Sigmoid colon (tissue), 4 donors: Measurements from ENCODE around the gene IREB2.

Experiments used
- POLR2AphosphoS5 ChIP-seq, 4 donors: sonication (generic); formaldehyde crosslinking; IDR thresholded peaks; one replicate each; pipeline ENCODE4 v1.6.1; 2017; ENCODE audit warnings: antibody characterized with exemption in 4 of 4
- TF ChIP-seq, protein P1 (sequence below), 4 experiments: fragments of 450-650 bp in 3 of 4; fragments of 200-600 bp in 1 of 4; IDR thresholded peaks; one replicate each; pipeline ENCODE4 v1.5.1; 2016 to 2019; ENCODE audit warnings: antibody characterized with exemption in 4 of 4, mild to moderate bottlenecking in 3 of 4, moderate library complexity in 2 of 4

DNA sequence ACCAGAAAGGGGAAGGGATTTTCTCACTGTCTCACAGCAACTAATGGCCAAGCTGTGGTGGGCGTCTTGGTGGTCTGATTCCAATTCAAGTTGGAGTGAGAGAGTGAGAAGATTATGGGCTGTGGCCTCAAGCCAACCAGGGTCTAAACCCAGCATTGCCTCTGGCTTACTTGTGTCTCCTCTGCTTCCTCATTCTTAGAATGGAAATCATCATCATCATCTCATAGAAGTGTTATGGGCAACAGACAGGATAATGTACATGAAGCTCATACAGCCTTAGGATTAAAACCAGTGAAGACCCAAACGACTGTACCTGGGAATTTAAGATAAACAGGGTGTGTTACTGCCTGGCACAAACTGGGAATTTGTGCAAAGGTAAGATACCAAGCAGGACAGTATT is 29.1 kb upstream of the IREB2 start:
- TF ChIP-seq POLR2AphosphoS5 (IDR thresholded peaks at IDR 0.05), result no peak
- TF ChIP-seq, protein P1, sequence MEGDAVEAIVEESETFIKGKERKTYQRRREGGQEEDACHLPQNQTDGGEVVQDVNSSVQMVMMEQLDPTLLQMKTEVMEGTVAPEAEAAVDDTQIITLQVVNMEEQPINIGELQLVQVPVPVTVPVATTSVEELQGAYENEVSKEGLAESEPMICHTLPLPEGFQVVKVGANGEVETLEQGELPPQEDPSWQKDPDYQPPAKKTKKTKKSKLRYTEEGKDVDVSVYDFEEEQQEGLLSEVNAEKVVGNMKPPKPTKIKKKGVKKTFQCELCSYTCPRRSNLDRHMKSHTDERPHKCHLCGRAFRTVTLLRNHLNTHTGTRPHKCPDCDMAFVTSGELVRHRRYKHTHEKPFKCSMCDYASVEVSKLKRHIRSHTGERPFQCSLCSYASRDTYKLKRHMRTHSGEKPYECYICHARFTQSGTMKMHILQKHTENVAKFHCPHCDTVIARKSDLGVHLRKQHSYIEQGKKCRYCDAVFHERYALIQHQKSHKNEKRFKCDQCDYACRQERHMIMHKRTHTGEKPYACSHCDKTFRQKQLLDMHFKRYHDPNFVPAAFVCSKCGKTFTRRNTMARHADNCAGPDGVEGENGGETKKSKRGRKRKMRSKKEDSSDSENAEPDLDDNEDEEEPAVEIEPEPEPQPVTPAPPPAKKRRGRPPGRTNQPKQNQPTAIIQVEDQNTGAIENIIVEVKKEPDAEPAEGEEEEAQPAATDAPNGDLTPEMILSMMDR (IDR thresholded peaks at IDR 0.05), result no peak
